Nephron (organoid): ENCODE results near the gene RHOV.

ENCODE experiments used
- H3K27ac Mint-ChIP-seq, 3 experiments: 2 replicates each; pipeline ENCODE4 v1.8.0; 2020; ENCODE audit warnings: mixed read lengths in 3 of 3, mild to moderate bottlenecking in 2 of 3, moderate library complexity in 1 of 3
- H3K27me3 Mint-ChIP-seq: 2 replicates; pipeline ENCODE4 v1.8.0; 2021; ENCODE audit warnings: low read depth, mild to moderate bottlenecking, moderate library complexity, mixed read lengths
- H3K36me3 Mint-ChIP-seq: 2 replicates; pipeline ENCODE4 v1.8.0; 2020; ENCODE audit warnings: low read depth, mixed read lengths
- H3K4me1 Mint-ChIP-seq: 2 replicates; pipeline ENCODE4 v1.8.0; 2020; ENCODE audit warnings: mixed read lengths
- H3K4me3 Mint-ChIP-seq, 3 experiments: 2 replicates each; pipeline ENCODE4 v1.8.0; 2020; ENCODE audit warnings: mild to moderate bottlenecking in 3 of 3, mixed read lengths in 3 of 3, moderate library complexity in 2 of 3
- H3K9me3 Mint-ChIP-seq: 2 replicates; pipeline ENCODE4 v1.8.0; 2020; ENCODE audit warnings: mixed read lengths
- CTCF ChIP-seq, 3 experiments: fragments of 200-600 bp; sonication (generic); IDR thresholded peaks; one replicate each; pipeline ENCODE4 v1.5.0; 2021; ENCODE audit warnings: antibody characterized with exemption in 3 of 3; ENCODE audit not compliant: unreplicated experiment in 3 of 3

The RHOV gene

GRCh38 chr15:40918146-40918798, 44.2 kb upstream of the RHOV start:
- Mint-ChIP-seq H3K36me3 (no peaks in the 10 kb centered on the region), H3K4me1 (no peaks in the 10 kb centered on the region), H3K27me3 (peaks cover 33% of the 10 kb centered on the region), H3K4me3 (no peak overlapping the region), H3K9me3 (no peaks in the 10 kb centered on the region), H3K27ac (no peak overlapping the region)
- no peak for TF ChIP-seq CTCF (IDR thresholded peaks at IDR 0.05; ENCODE audit: unreplicated experiment in 3 of 3)

- no peaks in the 10 kb centered on the region for H3K36me3 Mint-ChIP-seq
- H3K9me3 Mint-ChIP-seq, result no peaks in the 10 kb centered on the region
- peaks cover 27% of the 10 kb centered on the region for H3K27me3 Mint-ChIP-seq
- no peak overlapping the region for H3K27ac Mint-ChIP-seq
- no peak overlapping the region for H3K4me3 Mint-ChIP-seq
- H3K4me1 Mint-ChIP-seq, result no peaks in the 10 kb centered on the region
- no peak for TF ChIP-seq CTCF (IDR thresholded peaks at IDR 0.05; ENCODE audit: unreplicated experiment in 3 of 3)
These were observed 43.6 kb upstream of the RHOV start for GRCh38 chr15:40917585-40917984.

GRCh38 chr15:40915679-40916078, 41.6 kb upstream of the RHOV start:
- no peaks in the 10 kb centered on the region for H3K36me3 Mint-ChIP-seq
- TF ChIP-seq CTCF (IDR thresholded peaks at IDR 0.05; ENCODE audit: unreplicated experiment in 3 of 3), result no peak
- H3K4me1 Mint-ChIP-seq, result peaks cover 11% of the 10 kb centered on the region
- no peak overlapping the region for H3K4me3 Mint-ChIP-seq
- H3K9me3 Mint-ChIP-seq, result no peaks in the 10 kb centered on the region
- no peak overlapping the region for H3K27ac Mint-ChIP-seq
- peaks cover 15% of the 10 kb centered on the region for H3K27me3 Mint-ChIP-seq

GRCh38 chr15:40915116-40915661, 41.2 kb upstream of the RHOV start:
- Mint-ChIP-seq H3K4me1 (peaks cover 15% of the 10 kb centered on the region), H3K4me3 (no peak overlapping the region), H3K9me3 (no peaks in the 10 kb centered on the region), H3K36me3 (no peaks in the 10 kb centered on the region), H3K27ac (peak overlapping the region in 2 of 3 experiments; percentile 30 to 44), H3K27me3 (peaks cover 13% of the 10 kb centered on the region)
- TF ChIP-seq CTCF (IDR thresholded peaks at IDR 0.05; ENCODE audit: unreplicated experiment in 3 of 3), result no peak

- Mint-ChIP-seq H3K4me3 (no peak overlapping the region), H3K27me3 (peaks cover 13% of the 10 kb centered on the region), H3K36me3 (no peaks in the 10 kb centered on the region), H3K9me3 (no peaks in the 10 kb centered on the region), H3K27ac (no peak overlapping the region), H3K4me1 (peaks cover 22% of the 10 kb centered on the region)
- TF ChIP-seq CTCF (IDR thresholded peaks at IDR 0.05; ENCODE audit: unreplicated experiment in 3 of 3), result no peak
These were observed 40.5 kb upstream of the RHOV start for GRCh38 chr15:40914486-40914885.

- no peaks in the 10 kb centered on the region for H3K9me3 Mint-ChIP-seq
- no peak overlapping the region for H3K4me3 Mint-ChIP-seq
- peaks cover 27% of the 10 kb centered on the region for H3K4me1 Mint-ChIP-seq
- no peak for TF ChIP-seq CTCF (IDR thresholded peaks at IDR 0.05; ENCODE audit: unreplicated experiment in 3 of 3)
- H3K36me3 Mint-ChIP-seq, result no peaks in the 10 kb centered on the region
- no peak overlapping the region for H3K27ac Mint-ChIP-seq
- H3K27me3 Mint-ChIP-seq, result peaks cover 13% of the 10 kb centered on the region
These were observed 40.0 kb upstream of the RHOV start for GRCh38 chr15:40914013-40914412.
